Lower leg skin (tissue), 3 donors: ENCODE data around the gene USP2.

Experiments used
- CTCF ChIP-seq, 3 donors: fragments of 450-650 bp; IDR thresholded peaks; one replicate each; pipeline ENCODE4 v1.5.1; 2016; ENCODE audit warnings: antibody characterized with exemption in 3 of 3, mild to moderate bottlenecking in 3 of 3, moderate library complexity in 2 of 3
- POLR2A ChIP-seq, 2 donors: fragments of 450-650 bp; IDR thresholded peaks; one replicate each; pipeline ENCODE4 v1.6.1; 2016 to 2017; ENCODE audit warnings: antibody characterized with exemption in 2 of 2, mild to moderate bottlenecking in 1 of 2, moderate library complexity in 1 of 2

GRCh38 chr11:119339589-119340334 lies 41.7 kb downstream of the USP2 start:
- TF ChIP-seq CTCF (IDR thresholded peaks at IDR 0.05) (peak in 1 of 3 donors; percentile 33), POLR2A (IDR thresholded peaks at IDR 0.05) (no peak)
